Esophagus muscularis mucosa (tissue), 4 donors: Measurements from ENCODE around the gene DTNA. TPM values are rescaled to one million over a fixed set of nuclear protein-coding genes. Genes with fewer than 3 reads are reported as not detected.
"Not testable (repeated sequence)": the region's sequence is repeated elsewhere in the genome, so short reads cannot be mapped to it uniquely, and the experiment has no call there.

Source experiments
- DNase-seq: peaks from one replicate; pipeline ENCODE4 v3.0.0-alpha.2; 2017; ENCODE audit errors: extremely low spot score
- H3K27ac ChIP-seq, 4 donors: fragments of 200-600 bp; sonication (generic); replicated peaks in 1 of 4; 1 replicate in 3 of 4; 2 replicates in 1 of 4; pipeline ENCODE4 v1.5.1; 2016 to 2019; ENCODE audit warnings: mild to moderate bottlenecking in 1 of 4
- H3K27me3 ChIP-seq, 4 donors: fragments of 200-600 bp; sonication (generic); one replicate each; pipeline versions ENCODE4 v1.5.1 to v1.6.0; 2016 to 2019
- H3K36me3 ChIP-seq, 4 donors: fragments of 200-600 bp; sonication (generic); one replicate each; pipeline ENCODE4 v1.5.1; 2016 to 2019
- H3K4me1 ChIP-seq, 4 donors: fragments of 200-600 bp; sonication (generic); one replicate each; pipeline ENCODE4 v1.5.1; 2016 to 2019
- H3K4me3 ChIP-seq, 4 donors: fragments of 200-600 bp; sonication (generic); 1 replicate in 2 of 4; 2 replicates in 2 of 4; pipeline ENCODE4 v1.5.1; 2016 to 2019; ENCODE audit warnings: mild to moderate bottlenecking in 4 of 4, moderate library complexity in 1 of 4
- H3K9me3 ChIP-seq, 4 donors: fragments of 200-600 bp; sonication (generic); 1 replicate in 3 of 4; 2 replicates in 1 of 4; pipeline ENCODE4 v1.5.1; 2016 to 2019
- CTCF ChIP-seq, 3 experiments: fragments of 200-600 bp in 2 of 3; fragments of 450-650 bp in 1 of 3; sonication (generic) in 2 of 3; IDR thresholded peaks; one replicate each; pipeline ENCODE4 v1.5.1; 2017 to 2019; ENCODE audit warnings: antibody characterized with exemption in 3 of 3, mild to moderate bottlenecking in 2 of 3, moderate library complexity in 1 of 3
- EP300 ChIP-seq: sonication (generic); formaldehyde crosslinking; IDR thresholded peaks from one replicate; pipeline ENCODE4 v1.6.1; 2017; ENCODE audit warnings: antibody characterized with exemption
- POLR2A ChIP-seq: fragments of 450-650 bp; IDR thresholded peaks from one replicate; pipeline ENCODE4 v1.6.1; 2017; ENCODE audit warnings: antibody characterized with exemption, moderate library complexity, mild to moderate bottlenecking, low read depth
- POLR2AphosphoS5 ChIP-seq, 2 donors: sonication (generic); formaldehyde crosslinking; IDR thresholded peaks; one replicate each; pipeline ENCODE4 v1.6.1; 2017; ENCODE audit warnings: antibody characterized with exemption in 2 of 2
- WGBS: methylation state at CpG from one replicate; pipeline ENCODE4 v1.1.5; 2018; 5-methylcytosine and 5-hydroxymethylcytosine counted together
- intact Hi-C: fragments of 100-400 bp; cut with DNase I; formaldehyde crosslinking; loops from one replicate; pipeline ENCODE4 v1.15.1; 2023
- total RNA-seq, 4 donors: library from RNA; depleted of rRNA; stranded (reverse); fragments of >200 nt; gene quantifications; one replicate each; pipeline versions ENCODE4 v1.1.0 to v1.2.1, GENCODE V29; 2016

DTNA gene
- 100 to 1,000 TPM; 189 to 284 (median 242) TPM for total RNA-seq

- WGBS = 15% methylated on average over 1 of the region's 1 CpG
- intact Hi-C loops = loop anchor here (5.0 kb wide), 2 partner anchors 53 to 62 kb away; no protein-coding TSS in a partner anchor
- Histone ChIP-seq H3K36me3 (no peaks in the 10 kb centered on the region), H3K27ac (peak within 1 kb of the TSS; percentile 81 to 84 (median 82)), H3K4me3 (peak within 1 kb of the TSS; percentile 16 to 51 (median 41)), H3K9me3 (no peaks in the 10 kb centered on the region), H3K4me1 (peaks cover 34 to 59% (median 54%) of the 10 kb centered on the region in 4 donors), H3K27me3 (no peaks in the 10 kb centered on the region)
- DNase-seq = no peak
- TF ChIP-seq EP300 = no peak
- TF ChIP-seq POLR2A = no peak
- no peak for TF ChIP-seq CTCF (IDR thresholded peaks at IDR 0.05)
- no peak for TF ChIP-seq POLR2AphosphoS5 (IDR thresholded peaks at IDR 0.05)
Measured at GRCh38 chr18:34709750-34710441, at the start of gene DTNA. Gene DTNA, plus strand, starts transcription at chr18:34710298. Its CDS starts 45,679 bp downstream, at chr18:34755977.

GRCh38 chr18:34660572-34660971, 49.5 kb upstream of the DTNA start:
- peak overlapping the region; percentile 73 to 77 (median 76) for H3K27ac ChIP-seq
- peaks cover 38 to 61% (median 43%) of the 10 kb centered on the region in 4 donors for H3K4me1 ChIP-seq
- TF ChIP-seq POLR2A (no peak), EP300 (no peak), CTCF (IDR thresholded peaks at IDR 0.05) (no peak), POLR2AphosphoS5 (IDR thresholded peaks at IDR 0.05) (no peak)
- intact Hi-C loops = loop anchor here (5.0 kb wide), 2 partner anchors 112 to 127 kb away; no protein-coding TSS in a partner anchor
- DNase-seq = no peak
- no peak overlapping the region for H3K4me3 ChIP-seq
- H3K9me3 ChIP-seq = no peaks in the 10 kb centered on the region
- H3K36me3 ChIP-seq = no peaks in the 10 kb centered on the region
- WGBS = 76% methylated on average over 2 of the region's 2 CpGs
- H3K27me3 ChIP-seq = no peaks in the 10 kb centered on the region

- TF ChIP-seq POLR2A = no peak
- no peak for TF ChIP-seq POLR2AphosphoS5 (IDR thresholded peaks at IDR 0.05)
- TF ChIP-seq CTCF (IDR thresholded peaks at IDR 0.05) = peak; percentile 64 to 78 (median 65)
- TF ChIP-seq EP300 = no peak
- WGBS = 69% methylated on average over 4 of the region's 4 CpGs
- no peak overlapping the region for H3K4me3 ChIP-seq
- no peak for DNase-seq
- peak overlapping the region; percentile 73 to 77 (median 76) for H3K27ac ChIP-seq
- no peaks in the 10 kb centered on the region for H3K27me3 ChIP-seq
- H3K9me3 ChIP-seq = no peaks in the 10 kb centered on the region
- no peaks in the 10 kb centered on the region for H3K36me3 ChIP-seq
- intact Hi-C loops = loop anchor here (5.0 kb wide), 2 partner anchors 111 to 126 kb away; no protein-coding TSS in a partner anchor
- peaks cover 35 to 55% (median 41%) of the 10 kb centered on the region in 4 donors for H3K4me1 ChIP-seq
Measured at GRCh38 chr18:34661464-34662087, 48.5 kb upstream of the DTNA start.

GRCh38 chr18:34676816-34677574, 33.1 kb upstream of the DTNA start:
- no peak for DNase-seq
- intact Hi-C loops = no loop called here
- Histone ChIP-seq H3K4me1 (peaks cover 0 to 29% (median 25%) of the 10 kb centered on the region in 4 donors), H3K4me3 (no peak overlapping the region), H3K27me3 (no peaks in the 10 kb centered on the region), H3K9me3 (no peaks in the 10 kb centered on the region), H3K27ac (no peak overlapping the region), H3K36me3 (no peaks in the 10 kb centered on the region)
- TF ChIP-seq POLR2AphosphoS5 (IDR thresholded peaks at IDR 0.05) (no peak), CTCF (IDR thresholded peaks at IDR 0.05) (no peak), EP300 (no peak), POLR2A (no peak)
- 91% methylated on average over 3 of the region's 3 CpGs for WGBS

GRCh38 chr18:34689750-34690149, 20.3 kb upstream of the DTNA start:
- H3K36me3 ChIP-seq, H3K27me3 ChIP-seq, H3K4me3 ChIP-seq, DNase-seq, H3K9me3 ChIP-seq, intact Hi-C loops, H3K27ac ChIP-seq: not testable (repeated sequence)
- peaks cover 0 to 38% (median 25%) of the 10 kb centered on the region in 4 donors for H3K4me1 ChIP-seq
- WGBS = 100% methylated on average over 2 of the region's 3 CpGs
